Measurements from ENCODE around the gene ITGBL1.

The ITGBL1 gene

DNA sequence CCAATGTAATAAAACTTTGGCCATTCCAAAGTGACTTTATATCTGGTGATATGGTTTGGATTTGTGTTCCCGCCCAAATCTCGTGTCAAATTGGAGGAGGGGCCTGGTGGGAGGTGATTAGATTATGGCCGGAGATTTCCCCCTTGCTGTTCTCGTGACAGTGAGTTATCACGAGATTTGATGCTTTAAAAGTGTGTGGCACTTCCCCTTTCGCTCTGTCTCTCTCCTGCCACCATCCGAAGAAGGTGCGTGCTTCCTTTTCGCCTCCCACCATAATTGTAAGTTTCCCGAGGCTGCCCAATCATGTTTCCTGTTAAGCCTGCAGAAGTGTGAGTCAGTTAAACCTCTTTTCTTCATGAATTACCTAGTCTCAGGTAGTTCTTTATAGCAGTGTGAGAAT lies 26.9 kb upstream of the ITGBL1 start:
- no peak for DNase-seq
- H3K4me1 Mint-ChIP-seq (ENCODE audit: low read depth) = no peaks in the 10 kb centered on the region
- H3K4me3 Mint-ChIP-seq = no peak overlapping the region
- no peaks in the 10 kb centered on the region for H3K36me3 Mint-ChIP-seq (ENCODE audit: low read depth)
- H3K27me3 Mint-ChIP-seq = peaks cover 4% of the 10 kb centered on the region
- no peak overlapping the region for H3K27ac Mint-ChIP-seq
- no peaks in the 10 kb centered on the region for H3K9me3 Mint-ChIP-seq

DNA sequence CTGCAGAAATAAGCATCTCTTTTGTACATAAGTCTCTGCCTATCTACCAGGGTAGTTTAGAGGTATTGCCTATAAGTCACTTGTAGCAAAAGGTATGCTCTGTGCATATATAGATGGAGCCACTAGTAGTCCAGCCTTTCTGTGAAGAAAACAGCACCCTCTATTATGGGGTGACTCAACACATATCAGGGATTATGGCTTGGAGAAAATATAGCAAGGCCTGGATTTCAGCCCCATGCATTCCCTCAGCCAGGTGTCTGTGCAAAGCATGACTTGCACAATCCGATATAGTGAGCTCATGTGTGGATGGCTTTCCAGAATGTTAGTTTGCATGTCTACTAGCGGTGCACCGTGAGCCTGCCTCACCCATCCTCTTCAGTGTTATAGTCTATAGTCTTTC lies 22.7 kb upstream of the ITGBL1 start:
- Mint-ChIP-seq H3K27me3 (peaks cover 21% of the 10 kb centered on the region), H3K9me3 (no peaks in the 10 kb centered on the region), H3K27ac (no peak overlapping the region), H3K36me3 (ENCODE audit: low read depth) (no peaks in the 10 kb centered on the region), H3K4me3 (no peak overlapping the region), H3K4me1 (ENCODE audit: low read depth) (no peaks in the 10 kb centered on the region)
- no peak for DNase-seq

DNA sequence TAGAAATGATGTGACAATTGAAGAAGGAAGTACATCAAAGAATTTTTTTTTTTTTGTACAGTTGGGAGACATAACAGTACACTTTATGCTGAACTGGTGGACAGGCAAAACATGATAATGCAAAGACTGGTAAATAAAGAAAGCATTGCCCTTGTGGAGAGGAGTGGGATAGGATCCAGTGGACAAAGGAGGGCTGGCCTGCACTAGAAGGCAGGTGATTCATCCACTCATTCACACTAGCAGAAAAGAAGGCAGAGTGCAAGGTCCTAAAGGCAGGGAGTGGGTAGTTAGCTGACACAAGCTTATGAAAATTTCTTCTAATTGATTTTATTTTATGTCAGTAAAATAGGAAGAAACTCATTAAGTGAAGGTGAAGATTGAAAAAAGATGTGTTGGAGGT lies 18.6 kb upstream of the ITGBL1 start:
- Mint-ChIP-seq H3K27ac (no peak overlapping the region), H3K27me3 (peaks cover 27% of the 10 kb centered on the region), H3K9me3 (no peaks in the 10 kb centered on the region), H3K4me3 (no peak overlapping the region), H3K36me3 (ENCODE audit: low read depth) (no peaks in the 10 kb centered on the region), H3K4me1 (ENCODE audit: low read depth) (no peaks in the 10 kb centered on the region)
- no peak for DNase-seq

DNA sequence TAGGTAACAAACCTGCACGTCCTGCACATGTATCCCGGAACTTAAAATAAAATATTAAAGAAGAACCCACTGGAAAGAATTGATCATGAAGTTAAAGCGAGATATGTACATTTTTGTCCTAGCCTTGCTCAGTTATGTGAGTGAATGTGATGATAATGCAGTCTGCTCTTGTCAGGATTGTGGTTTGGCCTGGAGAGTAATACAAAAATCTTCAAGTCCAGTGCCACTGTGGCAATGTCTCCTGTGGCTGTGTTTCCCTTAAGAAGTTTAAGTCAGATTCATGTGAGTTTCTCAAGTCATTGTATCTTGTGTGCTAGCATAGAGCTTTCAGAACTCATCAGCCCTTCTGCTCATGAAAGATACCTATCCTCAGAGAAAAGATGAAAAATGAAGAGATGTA lies 18.0 kb upstream of the ITGBL1 start:
- H3K36me3 Mint-ChIP-seq (ENCODE audit: low read depth) = no peaks in the 10 kb centered on the region

DNA sequence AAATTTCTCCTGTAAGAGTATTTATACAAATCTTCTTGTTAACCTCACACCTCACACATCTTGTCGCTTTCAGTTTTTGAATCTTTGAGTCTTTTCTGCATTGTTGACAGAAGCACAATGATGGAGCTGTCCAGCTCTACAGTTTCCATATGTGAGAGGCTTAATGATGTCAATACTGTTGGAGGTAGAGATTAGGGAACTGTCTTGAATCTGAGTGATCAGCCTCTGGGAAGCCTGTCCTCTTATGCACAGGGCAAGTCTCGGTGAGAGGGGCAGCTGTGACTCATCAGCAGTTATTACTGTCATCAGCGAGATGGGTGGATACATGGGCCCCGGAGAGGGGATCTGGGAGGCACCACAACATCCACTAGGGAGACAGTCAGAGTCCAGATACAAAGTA lies 4.6 kb upstream of the ITGBL1 start:
- DNase-seq = no peak
- Mint-ChIP-seq H3K9me3 (no peaks in the 10 kb centered on the region), H3K36me3 (ENCODE audit: low read depth) (no peaks in the 10 kb centered on the region), H3K4me1 (ENCODE audit: low read depth) (no peaks in the 10 kb centered on the region), H3K27ac (no peak overlapping the region), H3K27me3 (peaks cover 14% of the 10 kb centered on the region), H3K4me3 (no peak overlapping the region)

More for the DNA sequence above, 18.0 kb upstream of the ITGBL1 start:
- Mint-ChIP-seq H3K9me3 (no peaks in the 10 kb centered on the region), H3K27ac (no peak overlapping the region), H3K4me1 (ENCODE audit: low read depth) (no peaks in the 10 kb centered on the region), H3K4me3 (no peak overlapping the region), H3K27me3 (peaks cover 28% of the 10 kb centered on the region)
- DNase-seq = no peak

DNA sequence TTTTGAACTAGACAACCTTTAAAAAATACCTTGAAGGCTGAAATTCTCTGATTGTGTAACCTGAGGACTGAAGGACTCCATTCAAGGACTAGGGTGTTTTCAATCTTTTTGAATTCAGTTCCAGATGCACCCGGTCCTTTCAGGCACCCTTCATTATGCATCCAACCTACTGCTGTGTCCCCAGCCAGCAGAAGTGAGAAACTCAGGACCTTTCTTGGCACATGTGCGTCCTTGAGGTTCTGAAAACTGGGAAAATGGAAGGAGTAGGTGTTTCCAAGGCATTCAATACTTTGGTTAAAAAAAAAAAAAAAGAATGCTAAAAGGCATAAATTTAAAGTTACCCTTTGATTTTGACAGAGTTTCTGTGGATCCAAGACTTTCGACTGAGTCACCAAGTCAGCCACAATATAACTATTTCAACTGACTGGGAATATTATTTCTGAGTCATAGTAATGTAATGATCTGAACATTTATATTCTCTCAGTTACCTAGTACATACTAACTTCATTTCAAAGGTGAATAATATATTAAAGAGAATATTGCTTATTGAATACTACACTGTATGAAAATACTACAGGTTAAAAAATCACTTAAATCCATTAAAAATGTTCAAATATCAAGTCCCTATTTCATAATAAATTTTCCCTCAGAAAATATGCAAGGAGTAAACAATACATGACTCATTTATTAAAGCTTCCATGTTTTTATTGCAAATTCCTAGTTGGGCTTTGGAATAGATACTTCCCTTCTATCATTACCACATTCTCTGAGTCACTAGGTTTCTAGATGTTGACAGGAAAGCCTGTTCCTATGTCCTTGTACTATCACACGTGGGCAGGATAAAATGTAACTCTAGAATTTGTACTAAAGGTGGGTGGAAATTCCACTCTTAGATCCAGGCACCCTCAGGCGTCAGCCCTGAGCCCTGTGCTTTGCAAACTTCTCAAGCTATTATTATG lies 2.4 kb upstream of the ITGBL1 start:
- peaks cover 6% of the 10 kb centered on the region for H3K4me1 Mint-ChIP-seq (ENCODE audit: low read depth)

DNA sequence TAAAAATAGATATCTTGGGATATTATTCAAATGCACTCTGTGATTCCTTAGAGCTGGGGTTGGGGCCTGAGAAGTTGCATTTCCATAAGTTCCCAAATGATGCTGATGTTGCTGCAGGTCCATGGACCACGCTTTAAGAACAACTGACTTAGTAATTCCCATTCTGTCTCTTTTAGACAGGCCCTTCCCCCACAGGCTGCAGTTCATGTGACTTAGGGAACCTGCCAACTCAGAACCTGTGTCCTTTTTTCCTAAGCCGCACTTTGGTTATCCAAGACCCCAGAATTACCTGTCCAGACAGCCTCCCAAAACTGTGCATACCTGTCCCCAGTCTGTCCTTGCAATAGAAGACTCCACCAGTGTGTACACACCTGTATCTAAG lies 1.7 kb upstream of the ITGBL1 start:
- no peak for DNase-seq
- no peak overlapping the region for H3K27ac Mint-ChIP-seq
- no peak overlapping the region for H3K4me3 Mint-ChIP-seq
- H3K27me3 Mint-ChIP-seq = peaks cover 36% of the 10 kb centered on the region
- H3K9me3 Mint-ChIP-seq = no peaks in the 10 kb centered on the region
- no peaks in the 10 kb centered on the region for H3K36me3 Mint-ChIP-seq (ENCODE audit: low read depth)
- H3K4me1 Mint-ChIP-seq (ENCODE audit: low read depth) = peaks cover 6% of the 10 kb centered on the region

More for the DNA sequence above, 2.4 kb upstream of the ITGBL1 start:
- H3K4me3 Mint-ChIP-seq = no peak overlapping the region
- H3K27me3 Mint-ChIP-seq = peaks cover 34% of the 10 kb centered on the region
- H3K9me3 Mint-ChIP-seq = no peaks in the 10 kb centered on the region
- no peak for DNase-seq
- H3K27ac Mint-ChIP-seq = no peak overlapping the region
- H3K36me3 Mint-ChIP-seq (ENCODE audit: low read depth) = no peaks in the 10 kb centered on the region

DNA sequence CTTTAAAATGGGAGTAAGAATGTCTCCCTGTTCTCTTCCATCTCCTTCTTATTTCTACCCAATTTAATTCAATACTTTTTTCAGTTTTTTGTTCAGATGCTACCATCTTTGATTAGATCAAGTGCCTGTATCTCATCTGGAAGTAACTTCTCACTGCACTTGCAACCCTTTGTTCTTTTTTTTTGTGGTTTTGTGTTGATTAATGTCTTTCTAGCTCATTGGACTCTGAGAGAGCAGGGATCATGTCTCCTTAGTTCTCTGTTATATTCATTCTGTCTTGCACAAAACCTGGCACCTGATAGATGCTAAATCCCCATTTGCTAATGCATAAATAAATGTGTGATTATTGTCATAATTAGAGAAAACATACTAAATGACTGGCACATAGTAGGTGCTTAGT lies 834 bp upstream of the ITGBL1 start:
- no peak for DNase-seq
- Mint-ChIP-seq H3K27ac (no peak overlapping the region), H3K4me1 (ENCODE audit: low read depth) (peaks cover 6% of the 10 kb centered on the region), H3K9me3 (no peaks in the 10 kb centered on the region), H3K27me3 (peaks cover 41% of the 10 kb centered on the region), H3K4me3 (no peak overlapping the region), H3K36me3 (ENCODE audit: low read depth) (no peaks in the 10 kb centered on the region)

DNA sequence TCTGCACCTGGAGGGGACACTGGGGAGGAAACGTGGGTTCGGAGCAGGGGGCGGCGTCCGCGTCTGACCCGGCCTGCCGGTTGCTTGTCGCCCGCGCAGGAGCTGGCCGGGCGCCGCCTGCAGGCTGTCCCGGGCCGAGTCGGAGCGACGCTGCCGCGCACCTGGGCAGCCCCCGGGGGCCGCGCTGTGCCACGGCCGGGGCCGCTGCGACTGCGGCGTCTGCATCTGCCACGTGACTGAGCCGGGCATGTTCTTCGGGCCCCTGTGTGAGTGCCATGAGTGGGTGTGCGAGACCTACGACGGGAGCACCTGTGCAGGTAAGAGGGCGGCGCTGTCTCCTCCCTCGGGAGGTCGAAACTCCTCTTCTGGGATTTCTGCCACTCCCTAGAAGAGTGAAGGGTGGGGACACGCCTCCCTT lies 1.3 kb downstream of the ITGBL1 start:
- Mint-ChIP-seq H3K27me3 (peaks cover 41% of the 10 kb centered on the region), H3K27ac (no peak overlapping the region), H3K4me3 (no peak overlapping the region)

DNA sequence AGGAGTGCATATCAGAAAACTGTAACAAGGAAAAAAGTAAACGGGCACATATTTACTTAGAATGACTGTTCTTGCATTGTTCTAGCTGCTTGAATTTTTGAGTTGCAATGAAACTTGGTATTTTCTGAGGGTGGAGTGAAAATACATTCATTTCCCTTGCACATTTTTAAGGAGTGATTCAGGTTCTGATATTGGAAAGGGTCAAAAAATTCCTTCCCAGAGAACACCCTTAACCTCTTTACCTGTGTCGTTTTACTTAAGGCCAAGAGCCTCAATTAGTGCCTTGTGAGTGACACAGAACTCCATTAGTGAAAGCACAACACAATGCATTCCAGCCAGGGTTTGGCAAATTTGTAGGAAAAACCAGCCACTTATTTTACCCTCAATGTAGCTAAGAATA lies 2.3 kb downstream of the ITGBL1 start:
- Mint-ChIP-seq H3K4me3 (no peak overlapping the region), H3K27me3 (peaks cover 41% of the 10 kb centered on the region), H3K4me1 (ENCODE audit: low read depth) (peaks cover 6% of the 10 kb centered on the region), H3K27ac (no peak overlapping the region), H3K36me3 (ENCODE audit: low read depth) (no peaks in the 10 kb centered on the region), H3K9me3 (no peaks in the 10 kb centered on the region)
- no peak for DNase-seq

More for the DNA sequence above, 1.3 kb downstream of the ITGBL1 start:
- DNase-seq = no peak
- peaks cover 6% of the 10 kb centered on the region for H3K4me1 Mint-ChIP-seq (ENCODE audit: low read depth)
- H3K9me3 Mint-ChIP-seq = no peaks in the 10 kb centered on the region
- H3K36me3 Mint-ChIP-seq (ENCODE audit: low read depth) = no peaks in the 10 kb centered on the region

DNA sequence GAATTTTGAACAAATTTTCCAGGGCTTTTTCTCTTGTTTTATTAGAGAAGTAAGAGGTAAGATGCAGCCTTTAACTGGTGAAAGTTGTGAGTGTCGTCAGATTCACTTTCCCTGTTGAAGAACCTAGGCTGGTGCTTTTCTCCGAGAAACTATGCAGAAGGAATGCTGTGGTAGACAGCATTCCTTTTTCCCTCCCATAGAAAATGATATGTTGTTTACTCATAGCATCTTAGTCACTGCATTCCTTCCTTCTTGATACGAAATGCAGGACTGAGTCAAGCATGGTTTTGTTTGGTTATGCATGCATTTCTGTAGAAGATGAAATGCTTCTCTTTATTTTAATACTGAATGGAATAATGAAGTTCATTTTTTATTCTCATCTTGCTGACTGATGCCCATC lies 3.4 kb downstream of the ITGBL1 start:
- no peak for DNase-seq
- Mint-ChIP-seq H3K36me3 (ENCODE audit: low read depth) (no peaks in the 10 kb centered on the region), H3K27me3 (peaks cover 39% of the 10 kb centered on the region), H3K27ac (no peak overlapping the region), H3K4me1 (ENCODE audit: low read depth) (peaks cover 6% of the 10 kb centered on the region), H3K9me3 (no peaks in the 10 kb centered on the region), H3K4me3 (no peak overlapping the region)

DNA sequence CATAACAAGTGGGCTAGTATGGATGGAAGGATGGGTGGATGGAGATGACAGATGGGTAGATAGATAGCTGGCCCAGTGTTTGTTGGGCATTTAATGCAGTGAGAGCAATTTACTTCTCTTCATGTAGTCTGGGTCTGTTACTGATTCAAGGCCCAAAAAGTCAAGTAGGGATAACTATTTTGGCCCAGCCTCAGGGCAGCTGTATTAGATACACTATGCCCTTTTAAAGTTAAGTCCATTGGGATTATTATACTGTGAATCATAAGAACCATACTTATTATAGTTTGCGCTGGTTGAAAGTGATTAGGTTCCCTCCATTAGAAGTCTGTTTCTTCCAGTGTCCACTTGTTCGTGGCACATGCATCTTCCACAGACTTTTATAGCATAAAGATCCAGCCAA lies 4.7 kb downstream of the ITGBL1 start:
- no peaks in the 10 kb centered on the region for H3K36me3 Mint-ChIP-seq (ENCODE audit: low read depth)
- no peaks in the 10 kb centered on the region for H3K9me3 Mint-ChIP-seq
- peaks cover 6% of the 10 kb centered on the region for H3K4me1 Mint-ChIP-seq (ENCODE audit: low read depth)
- peaks cover 34% of the 10 kb centered on the region for H3K27me3 Mint-ChIP-seq
- no peak for DNase-seq
- H3K4me3 Mint-ChIP-seq = no peak overlapping the region
- H3K27ac Mint-ChIP-seq = no peak overlapping the region

DNA sequence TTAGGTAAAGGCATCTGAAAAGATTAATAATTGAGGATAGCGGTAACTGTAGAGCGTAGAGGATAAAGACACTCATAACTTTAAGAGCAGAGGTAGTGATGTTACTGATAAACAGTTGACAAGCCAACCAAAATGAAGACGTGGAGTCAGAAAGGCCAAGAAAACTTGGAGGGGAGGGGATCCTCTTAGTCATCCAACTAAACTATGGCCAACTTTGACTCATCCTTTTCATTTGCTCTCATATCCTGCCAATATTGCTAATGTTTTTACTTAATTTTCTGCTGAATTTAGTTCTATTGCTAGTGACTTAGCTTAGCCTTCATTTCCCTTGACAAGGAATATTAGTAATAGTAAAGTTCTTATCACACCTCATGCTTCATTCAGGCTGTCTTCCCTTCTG lies 13.4 kb downstream of the ITGBL1 start:
- Mint-ChIP-seq H3K4me1 (ENCODE audit: low read depth) (no peaks in the 10 kb centered on the region), H3K4me3 (no peak overlapping the region), H3K27me3 (peaks cover 9% of the 10 kb centered on the region), H3K36me3 (ENCODE audit: low read depth) (no peaks in the 10 kb centered on the region), H3K9me3 (no peaks in the 10 kb centered on the region), H3K27ac (no peak overlapping the region)
- DNase-seq = no peak

DNA sequence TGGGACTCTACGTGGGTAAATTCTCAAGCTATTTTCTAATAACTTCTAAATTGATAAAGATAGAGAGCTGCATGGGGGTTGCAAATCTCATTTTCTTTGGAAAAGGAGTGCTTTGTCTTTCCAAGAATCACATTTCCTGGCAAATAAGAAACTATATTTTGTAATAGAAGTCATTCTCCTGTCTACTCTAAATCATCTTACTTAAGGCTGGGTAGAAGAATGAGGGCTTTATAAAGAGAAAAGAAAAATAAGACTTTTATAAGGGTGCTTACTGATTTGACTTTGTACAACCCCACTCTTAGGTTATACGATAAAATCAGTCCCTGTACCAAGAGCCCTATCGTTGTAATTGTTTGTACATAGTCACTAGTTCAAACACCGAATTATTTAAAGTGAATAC lies 14.9 kb downstream of the ITGBL1 start:
- H3K27me3 Mint-ChIP-seq = peaks cover 9% of the 10 kb centered on the region
- no peaks in the 10 kb centered on the region for H3K4me1 Mint-ChIP-seq (ENCODE audit: low read depth)
- H3K36me3 Mint-ChIP-seq (ENCODE audit: low read depth) = no peaks in the 10 kb centered on the region
- H3K4me3 Mint-ChIP-seq = no peak overlapping the region
- no peaks in the 10 kb centered on the region for H3K9me3 Mint-ChIP-seq
- no peak overlapping the region for H3K27ac Mint-ChIP-seq
- no peak for DNase-seq

DNA sequence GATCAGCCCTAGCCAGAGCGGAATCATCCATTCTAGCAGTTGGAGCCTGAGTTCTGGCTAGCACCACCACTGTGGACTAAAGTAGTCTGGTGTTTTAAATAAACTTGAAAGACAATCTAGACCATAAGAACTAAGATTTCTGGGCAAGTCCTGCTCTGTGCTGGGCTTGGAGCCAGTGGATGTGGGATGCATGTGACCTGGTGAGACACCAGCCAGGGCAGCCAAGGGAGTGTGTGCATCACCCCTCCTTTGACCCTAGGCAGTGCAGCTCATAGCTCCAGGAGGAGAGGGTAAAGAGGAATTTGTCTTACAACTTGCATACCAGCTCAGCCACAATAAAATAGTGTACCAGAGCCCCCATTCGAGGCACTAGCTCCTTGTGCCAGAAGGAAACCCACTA lies 21.0 kb downstream of the ITGBL1 start:
- no peak overlapping the region for H3K4me3 Mint-ChIP-seq
- H3K36me3 Mint-ChIP-seq (ENCODE audit: low read depth) = no peaks in the 10 kb centered on the region
- DNase-seq = no peak

More for the DNA sequence above, 21.0 kb downstream of the ITGBL1 start:
- peaks cover 29% of the 10 kb centered on the region for H3K27me3 Mint-ChIP-seq
- no peaks in the 10 kb centered on the region for H3K9me3 Mint-ChIP-seq
- no peaks in the 10 kb centered on the region for H3K4me1 Mint-ChIP-seq (ENCODE audit: low read depth)
- H3K27ac Mint-ChIP-seq = no peak overlapping the region
